Activated naive CD8-positive, alpha-beta T cell treated with anti-CD3 and anti-CD28 coated beads, Interleukin-2, amount 50 U/mL, for 16 hours (primary cell): ENCODE results near the gene FAM98C.

Source experiments
- DNase-seq: peaks from one replicate; pipeline ENCODE4 v3.0.0-alpha.2; 2020; ENCODE audit warnings: low read depth, low spot score

Gene FAM98C

DNA sequence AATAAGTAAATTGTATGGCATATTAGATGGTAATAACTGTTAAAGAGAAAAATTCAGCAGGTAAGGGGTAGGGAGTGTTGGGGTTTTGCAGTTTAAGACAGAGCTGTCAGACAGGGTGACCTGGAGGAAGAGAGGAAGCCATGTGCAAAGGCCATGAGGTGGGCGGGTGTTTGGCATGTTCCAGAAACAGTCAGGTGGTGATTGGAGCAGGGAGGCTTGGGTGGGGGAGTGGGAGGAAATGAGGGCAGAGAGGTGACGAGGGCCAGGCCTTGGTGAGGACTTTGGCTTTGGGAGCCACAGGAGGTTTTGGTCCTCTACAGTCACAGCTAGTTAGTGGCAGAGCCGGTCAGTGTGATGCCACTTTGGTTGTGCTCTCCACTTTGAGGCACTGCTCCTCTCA is 50.7 kb downstream of the FAM98C start:
- no peak for DNase-seq

DNA sequence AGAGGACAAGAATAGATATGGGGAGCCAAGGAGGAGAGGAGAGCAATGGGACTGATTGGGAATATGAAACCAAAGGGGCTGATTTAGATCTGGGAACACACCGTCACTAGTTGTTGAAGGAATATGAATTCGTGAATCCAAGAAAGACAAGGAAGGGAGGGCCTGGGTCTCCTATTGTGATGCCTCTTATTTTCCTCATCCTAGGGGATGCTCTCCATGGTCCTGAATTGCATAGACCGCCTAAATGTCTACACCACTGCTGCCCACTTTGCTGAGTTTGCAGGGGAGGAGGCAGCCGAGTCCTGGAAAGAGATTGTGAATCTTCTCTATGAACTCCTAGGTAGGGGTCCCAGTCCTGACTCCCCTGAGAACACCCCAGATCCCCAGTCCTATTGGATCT is 52.1 kb downstream of the FAM98C start:
- no peak for DNase-seq

DNA sequence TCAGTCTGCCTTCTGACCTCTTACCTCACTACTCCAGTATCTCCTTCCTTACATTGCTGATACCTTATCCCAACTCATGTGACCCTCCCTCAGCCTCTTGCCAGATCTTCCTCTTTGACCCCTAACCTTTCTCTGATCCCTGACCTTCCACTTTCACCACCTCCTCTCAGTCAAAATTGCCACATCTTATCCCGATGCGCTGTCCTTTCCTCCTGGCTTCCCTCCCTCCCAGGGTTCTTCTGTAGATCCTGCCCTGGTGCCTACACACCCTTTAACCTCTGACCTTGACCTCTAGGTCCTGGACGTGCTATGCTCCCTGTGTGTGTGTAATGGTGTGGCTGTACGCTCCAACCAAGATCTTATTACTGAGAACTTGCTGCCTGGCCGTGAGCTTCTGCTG is 54.3 kb downstream of the FAM98C start:
- DNase-seq, result no peak

DNA sequence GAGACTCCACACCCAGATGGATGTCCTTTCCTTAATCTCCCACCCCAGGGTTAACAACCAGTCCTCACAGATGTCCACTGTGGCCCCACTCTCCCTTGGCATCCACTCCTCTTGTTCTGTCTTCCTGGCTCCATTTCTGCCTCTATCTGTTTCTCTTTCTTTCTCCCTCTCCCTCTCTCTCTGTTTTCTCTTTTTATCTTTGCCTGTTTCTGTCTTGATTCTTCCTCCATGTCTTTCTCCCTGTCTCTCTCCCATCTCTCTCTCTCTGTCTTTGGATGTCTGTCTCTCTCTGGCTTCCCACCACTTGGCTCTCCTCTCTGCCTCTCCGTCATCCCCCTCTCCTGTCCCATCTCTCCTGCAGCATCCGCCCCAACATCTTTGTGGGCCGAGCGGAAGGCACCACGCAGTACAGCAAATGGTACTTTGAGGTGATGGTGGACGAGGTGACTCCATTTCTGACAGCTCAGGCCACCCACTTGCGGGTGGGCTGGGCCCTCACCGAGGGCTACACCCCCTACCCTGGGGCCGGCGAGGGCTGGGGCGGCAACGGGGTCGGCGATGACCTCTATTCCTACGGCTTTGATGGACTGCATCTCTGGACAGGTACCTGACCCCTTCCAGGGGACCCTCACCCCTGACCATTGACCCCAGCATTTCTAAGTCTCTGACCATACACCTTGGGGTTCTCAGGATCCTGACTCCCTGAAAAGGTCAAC is 55.0 kb downstream of the FAM98C start:
- DNase-seq, result no peak
